Panc1 (cell line): ENCODE results near the gene DLGAP3.

Experiments used
- CTCF ChIP-seq: fragments of 450-650 bp; IDR thresholded peaks from 2 replicates; pipeline ENCODE4 v1.5.1; 2017; ENCODE audit warnings: mild to moderate bottlenecking
- POLR2AphosphoS5 ChIP-seq: IDR thresholded peaks from 2 replicates; pipeline ENCODE4 v1.6.1; 2012; ENCODE audit warnings: mild to moderate bottlenecking, low read depth, low read length, moderate library complexity
- REST ChIP-seq, 2 experiments: IDR thresholded peaks; 2 replicates each; pipeline ENCODE4 v1.6.1; 2011 to 2012; ENCODE audit warnings: low read depth in 2 of 2, control low read depth in 1 of 2, low read length in 1 of 2, mild to moderate bottlenecking in 1 of 2, moderate library complexity in 1 of 2; ENCODE audit not compliant: insufficient read depth in 1 of 2
- SIN3A ChIP-seq: IDR thresholded peaks from 2 replicates; pipeline ENCODE4 v1.6.1; 2012; ENCODE audit warnings: low read depth, mild to moderate bottlenecking, low read length, moderate library complexity, borderline replicate concordance; ENCODE audit not compliant: insufficient read depth
- TCF7L2 ChIP-seq: IDR thresholded peaks from 2 replicates; pipeline ENCODE4 v1.6.1; 2011; ENCODE audit warnings: mild to moderate bottlenecking, low read depth, low read length, inconsistent platforms

GRCh38 chr1:34946211-34946610 is 16.8 kb upstream of the DLGAP3 start:
- TF ChIP-seq CTCF: no peak
- TF ChIP-seq POLR2AphosphoS5: no peak
- TF ChIP-seq TCF7L2: no peak
- TF ChIP-seq REST (IDR thresholded peaks at IDR 0.05; ENCODE audit: insufficient read depth in 1 of 2, low read depth in 2 of 2, low read length in 1 of 2): no peak
- TF ChIP-seq SIN3A: no peak
